ENCODE results near the gene KCNK16. TPM values are rescaled to one million over a fixed set of nuclear protein-coding genes. Genes with fewer than 3 reads are reported as not detected.

KCNK16 gene
- total RNA-seq, 4 donors from 2014 or later, result not detected

- intact Hi-C loops (cut with DNase I), result no loop called here
- TF ChIP-seq CTCF (IDR thresholded peaks at IDR 0.05) (no peak), POLR2A (IDR thresholded peaks at IDR 0.05) (no peak)
- H3K9me3 ChIP-seq, result no peaks in the 10 kb centered on the region
- H3K36me3 ChIP-seq, result no peaks in the 10 kb centered on the region
- no peak for DNase-seq
- H3K4me3 ChIP-seq, result no peak overlapping the region
- H3K27me3 ChIP-seq, result peaks cover 0 to 4% (median 0%) of the 10 kb centered on the region in 4 donors
- H3K27ac ChIP-seq, result no peak overlapping the region
- WGBS, 2 donors, result 50 to 64% methylated on average over 1 to 3 of the region's 3 CpGs
- peaks cover 7 to 26% (median 8%) of the 10 kb centered on the region in 3 donors for H3K4me1 ChIP-seq
Observed at GRCh38 chr6:39274903-39275302, 47.6 kb downstream of the KCNK16 start.

GRCh38 chr6:39274471-39274870 is 48.0 kb downstream of the KCNK16 start:
- TF ChIP-seq CTCF (IDR thresholded peaks at IDR 0.05) (no peak), POLR2A (IDR thresholded peaks at IDR 0.05) (no peak)
- H3K4me3 ChIP-seq, result no peak overlapping the region
- no peaks in the 10 kb centered on the region for H3K9me3 ChIP-seq
- H3K27me3 ChIP-seq, result peaks cover 0 to under 1% (median 0%) of the 10 kb centered on the region in 4 donors
- intact Hi-C loops (cut with DNase I), result no loop called here
- peaks cover 2 to 22% (median 6%) of the 10 kb centered on the region in 3 donors for H3K4me1 ChIP-seq
- no peaks in the 10 kb centered on the region for H3K36me3 ChIP-seq
- no peak for DNase-seq
- 70 to 81% methylated on average over 3 to 4 of the region's 4 CpGs for WGBS, 2 donors
- peak overlapping the region in 1 of 4 donors; percentile 44 for H3K27ac ChIP-seq

- Histone ChIP-seq H3K9me3 (no peaks in the 10 kb centered on the region), H3K27me3 (no peaks in the 10 kb centered on the region), H3K4me1 (peaks cover 0 to 11% (median 0%) of the 10 kb centered on the region in 3 donors), H3K36me3 (no peaks in the 10 kb centered on the region), H3K4me3 (no peak overlapping the region), H3K27ac (peak overlapping the region in 1 of 4 donors; percentile 44)
- intact Hi-C loops (cut with DNase I), result no loop called here
- DNase-seq, result no peak
- TF ChIP-seq CTCF (IDR thresholded peaks at IDR 0.05) (no peak), POLR2A (IDR thresholded peaks at IDR 0.05) (no peak)
- 56 to 59% methylated on average over 5 to 6 of the region's 6 CpGs for WGBS, 2 donors
Observed at GRCh38 chr6:39273406-39273821, 49.1 kb downstream of the KCNK16 start.

GRCh38 chr6:39269961-39270360 is 52.5 kb downstream of the KCNK16 start:
- no peak for DNase-seq
- no peak for TF ChIP-seq CTCF (IDR thresholded peaks at IDR 0.05)
- no peak for TF ChIP-seq POLR2A (IDR thresholded peaks at IDR 0.05)
- no peaks in the 10 kb centered on the region for H3K27me3 ChIP-seq
- no peaks in the 10 kb centered on the region for H3K9me3 ChIP-seq
- no peak overlapping the region for H3K27ac ChIP-seq
- H3K4me1 ChIP-seq, result peaks cover 0 to 11% (median 0%) of the 10 kb centered on the region in 3 donors
- intact Hi-C loops (cut with DNase I), result no loop called here
- H3K4me3 ChIP-seq, result no peak overlapping the region
- 64 to 71% methylated on average over 1 of the region's 1 CpG for WGBS, 2 donors
- no peaks in the 10 kb centered on the region for H3K36me3 ChIP-seq

- Histone ChIP-seq H3K9me3 (no peaks in the 10 kb centered on the region), H3K27me3 (no peaks in the 10 kb centered on the region), H3K27ac (no peak overlapping the region), H3K36me3 (no peaks in the 10 kb centered on the region), H3K4me1 (peaks cover 0 to 6% (median 0%) of the 10 kb centered on the region in 3 donors), H3K4me3 (no peak overlapping the region)
- WGBS, 2 donors, result 67 to 73% methylated on average over 2 to 3 of the region's 3 CpGs
- intact Hi-C loops (cut with DNase I), result no loop called here
- no peak for TF ChIP-seq CTCF (IDR thresholded peaks at IDR 0.05)
- TF ChIP-seq POLR2A (IDR thresholded peaks at IDR 0.05), result no peak
- DNase-seq, result no peak
Observed at GRCh38 chr6:39268721-39269120, 53.8 kb downstream of the KCNK16 start.
